SK-N-SH (cell line): Measurements from ENCODE around the gene CTDSPL2. TPM values are rescaled to one million over a fixed set of nuclear protein-coding genes. Genes with fewer than 3 reads are reported as not detected.

Source experiments
- CTCF ChIA-PET: fragments of 300-600, 350-600 bp; formaldehyde crosslinking; extraction: SDS; loops from one replicate; lab custom pipeline; 2021; lab: Yijun Ruan, JAX
- POLR2A ChIA-PET: fragments of 350-600 bp; sonication (Branson Sonifier 250); formaldehyde crosslinking; extraction: SDS; loops from one replicate; lab custom pipeline; 2020; ENCODE audit warnings: antibody characterized with exemption, inconsistent platforms; lab: Yijun Ruan, JAX
- DNase-seq: peaks from one replicate; pipeline ENCODE4 v3.0.0; 2012
- H2AFZ ChIP-seq: fragments of 200-600 bp; sonication (generic); 2 replicates; pipeline ENCODE4 v1.8.1; 2016; ENCODE audit warnings: antibody characterized with exemption, mild to moderate bottlenecking, low read depth
- H3F3A ChIP-seq: fragments of 200-600 bp; sonication (generic); replicated peaks from 2 replicates; pipeline ENCODE3; 2016; ENCODE audit warnings: antibody characterized with exemption, mild to moderate bottlenecking; ENCODE audit not compliant: insufficient read depth
- H3K27ac ChIP-seq, 2 experiments: fragments of 200-500 bp in 1 of 2; fragments of 200-600 bp in 1 of 2; sonication (Bioruptor generic) in 1 of 2; sonication (generic), shearing (Covaris generic) in 1 of 2; 2 replicates each; pipeline versions ENCODE4 v1.5.1 to v1.6.1; 2014 to 2016; ENCODE audit warnings: low read depth in 2 of 2, inconsistent platforms in 1 of 2, low read length in 1 of 2, mild to moderate bottlenecking in 1 of 2, mixed read lengths in 1 of 2
- H3K27me3 ChIP-seq: fragments of 200-600 bp; sonication (generic), shearing (Covaris generic); 2 replicates; pipeline ENCODE4 v1.6.1; 2016; ENCODE audit warnings: mixed run types; ENCODE audit not compliant: insufficient read depth
- H3K36me3 ChIP-seq, 2 experiments: fragments of 200-500 bp in 1 of 2; fragments of 200-600 bp in 1 of 2; sonication (Bioruptor generic) in 1 of 2; sonication (generic) in 1 of 2; replicated peaks in 1 of 2; 2 replicates each; pipeline versions ENCODE3 to v1.5.1; 2014 to 2016; ENCODE audit warnings: low read length in 1 of 2, mild to moderate bottlenecking in 1 of 2; ENCODE audit not compliant: insufficient read depth in 2 of 2, control insufficient read depth in 1 of 2
- H3K4me1 ChIP-seq, 2 experiments: fragments of 200-500 bp in 1 of 2; fragments of 200-600 bp in 1 of 2; sonication (Bioruptor generic) in 1 of 2; sonication (generic), shearing (Covaris generic) in 1 of 2; 2 replicates each; pipeline versions ENCODE4 v1.5.1 to v1.6.1; 2014 to 2016; ENCODE audit warnings: low read depth in 1 of 2, low read length in 1 of 2, mixed run types in 1 of 2; ENCODE audit not compliant: insufficient read depth in 2 of 2, control insufficient read depth in 1 of 2
- H3K4me2 ChIP-seq: fragments of 200-600 bp; sonication (generic), shearing (Covaris generic); 2 replicates; pipeline ENCODE4 v1.6.1; 2017; ENCODE audit warnings: mixed run types
- H3K4me3 ChIP-seq, 2 experiments: fragments of 200-500 bp in 1 of 2; fragments of 200-600 bp in 1 of 2; sonication (Bioruptor generic) in 1 of 2; sonication (generic), shearing (Covaris generic) in 1 of 2; 2 replicates each; pipeline versions ENCODE4 v1.5.1 to v1.8.1; 2014 to 2016; ENCODE audit warnings: low read depth in 2 of 2, inconsistent platforms in 1 of 2, low read length in 1 of 2, mild to moderate bottlenecking in 1 of 2, mixed read lengths in 1 of 2, moderate library complexity in 1 of 2
- H3K79me2 ChIP-seq: fragments of 200-600 bp; sonication (generic); 2 replicates; pipeline ENCODE4 v1.8.1; 2017; ENCODE audit warnings: mild to moderate bottlenecking; ENCODE audit not compliant: insufficient read depth
- H3K9ac ChIP-seq: fragments of 200-600 bp; sonication (generic); 2 replicates; pipeline ENCODE4 v1.6.1; 2017; ENCODE audit warnings: mixed run types
- H3K9me2 ChIP-seq: fragments of 200-600 bp; sonication (generic); 2 replicates; pipeline ENCODE4 v1.6.1; 2017; ENCODE audit warnings: mixed run types
- H3K9me3 ChIP-seq: fragments of 200-600 bp; sonication (generic); 2 replicates; pipeline ENCODE4 v1.6.1; 2017; ENCODE audit warnings: mixed run types, mild to moderate bottlenecking, moderate library complexity
- H4K20me1 ChIP-seq: fragments of 200-600 bp; sonication (generic); 2 replicates; pipeline ENCODE4 v1.6.1; 2017; ENCODE audit warnings: mild to moderate bottlenecking, mixed run types; ENCODE audit not compliant: insufficient read depth
- CHD2 ChIP-seq: fragments of 150-350 bp; IDR thresholded peaks from 2 replicates; pipeline ENCODE4 v1.6.1; 2018; ENCODE audit warnings: low read length; ENCODE audit not compliant: partially characterized antibody
- CTCF ChIP-seq: fragments of 200-600 bp; sonication (generic); IDR thresholded peaks from 2 replicates; pipeline ENCODE4 v1.6.1; 2017; ENCODE audit warnings: antibody characterized with exemption, mild to moderate bottlenecking, moderate library complexity
- FOXJ3 ChIP-seq: sonication (generic); formaldehyde crosslinking; IDR thresholded peaks from 2 replicates; pipeline ENCODE4 v1.5.1; 2020; ENCODE audit warnings: mild to moderate bottlenecking, missing genetic modification reagents
- FOXM1 ChIP-seq: IDR thresholded peaks from 2 replicates; pipeline ENCODE4 v1.4.0; 2012; ENCODE audit warnings: low read depth, mild to moderate bottlenecking
- IRF3 ChIP-seq: fragments of 150-350 bp; IDR thresholded peaks from 2 replicates; pipeline ENCODE4 v1.6.1; 2016; ENCODE audit warnings: mild to moderate bottlenecking, low read depth, low read length
- JUND ChIP-seq: IDR thresholded peaks from 2 replicates; pipeline ENCODE4 v1.4.0; 2012
- MEF2A ChIP-seq: IDR thresholded peaks from 2 replicates; pipeline ENCODE4 v1.4.0; 2012; ENCODE audit warnings: low read depth, borderline replicate concordance
- MXI1 ChIP-seq: IDR thresholded peaks from 2 replicates; pipeline ENCODE4 v1.6.1; 2012; ENCODE audit warnings: mild to moderate bottlenecking, low read depth, low read length, improper control_type of control experiment
- PBX3 ChIP-seq: IDR thresholded peaks from 2 replicates; pipeline ENCODE4; 2012
- POLR2AphosphoS5 ChIP-seq: IDR thresholded peaks from 2 replicates; pipeline ENCODE4 v1.6.1; 2012; ENCODE audit warnings: low read depth, low read length
- RAD21 ChIP-seq: IDR thresholded peaks from 2 replicates; pipeline ENCODE4 v1.6.1; 2012; ENCODE audit warnings: mild to moderate bottlenecking, low read length
- REST ChIP-seq: IDR thresholded peaks from 2 replicates; pipeline ENCODE4 v1.6.1; 2012; ENCODE audit warnings: mild to moderate bottlenecking, low read depth, low read length, moderate library complexity
- RFX5 ChIP-seq: IDR thresholded peaks from 2 replicates; pipeline ENCODE4 v1.6.1; 2012; ENCODE audit warnings: mild to moderate bottlenecking, improper control_type of control experiment, low read length
- SIN3A ChIP-seq: IDR thresholded peaks from 2 replicates; pipeline ENCODE4 v1.6.1; 2012; ENCODE audit warnings: low read depth, mild to moderate bottlenecking, low read length, moderate library complexity, borderline replicate concordance
- SMC3 ChIP-seq: IDR thresholded peaks from 2 replicates; pipeline ENCODE4 v1.6.1; 2012; ENCODE audit warnings: low read depth, low read length, improper control_type of control experiment
- TAF1 ChIP-seq: IDR thresholded peaks from 2 replicates; pipeline ENCODE4 v1.6.1; 2012; ENCODE audit warnings: low read depth, mild to moderate bottlenecking, low read length, moderate library complexity, borderline replicate concordance
- TEAD4 ChIP-seq: IDR thresholded peaks from 2 replicates; pipeline ENCODE4 v1.4.0; 2012; ENCODE audit warnings: mild to moderate bottlenecking, borderline replicate concordance; ENCODE audit not compliant: insufficient read depth
- WGBS: methylation state at CpG from one replicate; pipeline ENCODE4 v1.1.6; 2017; ENCODE audit warnings: low lambda C conversion rate; 5-methylcytosine and 5-hydroxymethylcytosine counted together
- polyA plus RNA-seq, 3 experiments: library from polyadenylated mRNA; depleted of rRNA; stranded (reverse); fragments of >200 nt; gene quantifications; 2 replicates each; pipeline ENCODE4 v1.2.3, GENCODE V29; 2012

Gene CTDSPL2
- polyA plus RNA-seq, 1 of the 3 experiments (the other 2 are of a cell fraction), result 9.0 TPM

- H2AFZ ChIP-seq, result no peak overlapping the region
- H3K36me3 ChIP-seq, result peaks cover 21 to 25% of the 10 kb centered on the region in 2 experiments
- no peak overlapping the region for H3K4me3 ChIP-seq
- WGBS, result 95% methylated on average over 5 of the region's 6 CpGs
- no peak for DNase-seq
- no peaks in the 10 kb centered on the region for H3K27me3 ChIP-seq
- no peaks in the 10 kb centered on the region for H3K9me2 ChIP-seq
- no peaks in the 10 kb centered on the region for H3K4me1 ChIP-seq
- TF ChIP-seq FOXM1 (no peak), RAD21 (no peak), MXI1 (no peak), MEF2A (no peak), TEAD4 (no peak), CHD2 (no peak), RFX5 (no peak), IRF3 (no peak)
- TF ChIP-seq, all 33 proteins: peak for 0
- peaks cover 5% of the 10 kb centered on the region for H3F3A ChIP-seq
- H3K9ac ChIP-seq, result no peak overlapping the region
- CTCF ChIA-PET, result interaction anchor here (1.1 kb wide), 1 partner anchor 10 kb away, joined by 6 read pairs; no protein-coding TSS in a partner anchor
- POLR2A ChIA-PET, result no interaction called here
- H3K27ac ChIP-seq, result no peak overlapping the region
- H3K9me3 ChIP-seq, result no peaks in the 10 kb centered on the region
- H4K20me1 ChIP-seq, result no peaks in the 10 kb centered on the region
- no peaks in the 10 kb centered on the region for H3K79me2 ChIP-seq
- no peak overlapping the region for H3K4me2 ChIP-seq
Measured at GRCh38 chr15:44573386-44573785, 146.0 kb downstream of the CTDSPL2 start.

GRCh38 chr15:44574734-44575133, 147.3 kb downstream of the CTDSPL2 start:
- CTCF ChIA-PET, result interaction anchor here (1.5 kb wide), 1 partner anchor 164 kb away, joined by 6 read pairs; no protein-coding TSS in a partner anchor
- 100% methylated on average over 1 of the region's 1 CpG for WGBS
- TF ChIP-seq SIN3A (no peak), TAF1 (no peak), PBX3 (no peak), MXI1 (no peak), POLR2AphosphoS5 (no peak), JUND (no peak), FOXJ3 (CRISPR knock-in tag) (no peak), REST (no peak), SMC3 (no peak), FOXM1 (no peak), CTCF (no peak)
- TF ChIP-seq, all 33 proteins: peak for 0
- no peak overlapping the region for H2AFZ ChIP-seq
- H3K79me2 ChIP-seq, result no peaks in the 10 kb centered on the region
- no peak overlapping the region for H3K9ac ChIP-seq
- no peak overlapping the region for H3K4me3 ChIP-seq
- peaks cover 20 to 21% of the 10 kb centered on the region in 2 experiments for H3K36me3 ChIP-seq
- no peaks in the 10 kb centered on the region for H4K20me1 ChIP-seq
- no peaks in the 10 kb centered on the region for H3K9me2 ChIP-seq
- H3K4me1 ChIP-seq, result no peaks in the 10 kb centered on the region
- H3K9me3 ChIP-seq, result no peaks in the 10 kb centered on the region
- H3K27me3 ChIP-seq, result no peaks in the 10 kb centered on the region
- H3K27ac ChIP-seq, result no peak overlapping the region
- POLR2A ChIA-PET, result no interaction called here
- H3K4me2 ChIP-seq, result no peak overlapping the region
- DNase-seq, result no peak
- H3F3A ChIP-seq, result no peaks in the 10 kb centered on the region
